ENCODE data around the gene LENG8.

The LENG8 gene

DNA sequence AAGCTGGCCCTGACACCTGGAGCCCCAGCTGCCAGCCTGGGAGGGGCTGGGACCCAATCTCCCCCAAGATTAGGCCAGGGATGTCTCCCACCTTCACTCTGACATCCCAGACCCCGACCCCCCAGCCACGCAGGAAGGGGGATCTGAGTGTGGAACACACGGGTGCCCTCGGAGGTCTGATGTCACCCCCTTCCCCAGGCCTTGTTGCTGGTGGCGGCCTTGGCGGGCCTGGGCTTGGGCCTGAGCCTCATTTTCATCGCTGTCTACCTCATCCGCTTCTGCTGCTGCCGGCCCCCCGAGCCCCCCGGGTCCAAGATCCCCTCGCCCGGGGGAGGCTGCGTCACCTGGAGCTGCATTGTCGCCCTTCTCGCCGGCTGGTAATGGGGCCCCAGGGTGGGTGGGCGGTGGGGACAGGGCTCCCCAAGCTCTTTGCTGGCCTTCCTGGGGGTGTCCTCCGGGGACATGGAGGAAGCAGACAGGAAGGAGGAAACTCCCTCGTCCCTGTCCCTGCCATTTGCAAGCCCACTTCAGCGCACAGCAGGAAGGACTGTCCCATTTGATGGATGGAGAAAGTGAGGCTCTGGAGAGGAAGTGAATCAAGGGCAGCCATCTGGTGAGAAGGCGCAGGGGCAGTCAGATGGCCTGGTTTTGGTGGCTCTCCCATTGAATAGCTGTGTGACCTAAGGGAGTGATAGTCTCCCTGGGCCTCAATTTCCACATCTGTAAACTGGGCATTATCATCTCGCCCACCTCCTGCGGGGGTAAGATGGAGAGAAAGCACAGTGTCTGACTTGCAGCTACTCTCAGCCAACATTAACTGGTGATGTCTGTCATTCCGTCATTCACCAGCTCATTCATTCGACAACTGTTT lies 29.8 kb upstream of the LENG8 start:
- Histone ChIP-seq H3K9me3 (ENCODE audit: control insufficient read depth, low read length) (no peaks in the 10 kb centered on the region), H3K4me3 (ENCODE audit: low read depth, low read length) (no peak overlapping the region), H3K27me3 (ENCODE audit: control insufficient read depth, insufficient read depth, low read length) (peaks cover 8% of the 10 kb centered on the region), H3K79me2 (no peaks in the 10 kb centered on the region), H3K36me3 (ENCODE audit: control insufficient read depth, insufficient read depth, low read length) (no peaks in the 10 kb centered on the region), H3K4me1 (no peaks in the 10 kb centered on the region), H2AFZ (no peak overlapping the region), H3K4me2 (ENCODE audit: low read length) (no peak overlapping the region), H3K9ac (no peak overlapping the region), H3K27ac (no peak overlapping the region)
- TF ChIP-seq, protein P1, sequence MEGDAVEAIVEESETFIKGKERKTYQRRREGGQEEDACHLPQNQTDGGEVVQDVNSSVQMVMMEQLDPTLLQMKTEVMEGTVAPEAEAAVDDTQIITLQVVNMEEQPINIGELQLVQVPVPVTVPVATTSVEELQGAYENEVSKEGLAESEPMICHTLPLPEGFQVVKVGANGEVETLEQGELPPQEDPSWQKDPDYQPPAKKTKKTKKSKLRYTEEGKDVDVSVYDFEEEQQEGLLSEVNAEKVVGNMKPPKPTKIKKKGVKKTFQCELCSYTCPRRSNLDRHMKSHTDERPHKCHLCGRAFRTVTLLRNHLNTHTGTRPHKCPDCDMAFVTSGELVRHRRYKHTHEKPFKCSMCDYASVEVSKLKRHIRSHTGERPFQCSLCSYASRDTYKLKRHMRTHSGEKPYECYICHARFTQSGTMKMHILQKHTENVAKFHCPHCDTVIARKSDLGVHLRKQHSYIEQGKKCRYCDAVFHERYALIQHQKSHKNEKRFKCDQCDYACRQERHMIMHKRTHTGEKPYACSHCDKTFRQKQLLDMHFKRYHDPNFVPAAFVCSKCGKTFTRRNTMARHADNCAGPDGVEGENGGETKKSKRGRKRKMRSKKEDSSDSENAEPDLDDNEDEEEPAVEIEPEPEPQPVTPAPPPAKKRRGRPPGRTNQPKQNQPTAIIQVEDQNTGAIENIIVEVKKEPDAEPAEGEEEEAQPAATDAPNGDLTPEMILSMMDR (IDR thresholded peaks at IDR 0.05), result no peak

DNA sequence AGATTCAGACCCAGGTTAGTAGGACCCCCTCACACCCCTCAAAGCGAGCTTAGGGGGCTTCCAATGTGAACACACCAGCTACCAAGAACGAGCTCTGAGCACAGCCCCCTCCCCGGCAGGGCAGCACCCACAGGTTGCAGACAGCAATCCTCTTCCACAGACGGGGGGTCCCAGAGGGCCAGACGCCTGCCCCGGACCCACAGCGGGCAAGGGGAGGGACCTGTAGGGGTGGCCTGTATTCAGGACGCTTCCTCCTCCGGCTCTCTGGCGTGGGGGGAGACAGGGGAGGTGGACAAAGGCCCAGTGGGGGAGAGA lies 29.0 kb upstream of the LENG8 start:
- H3K9ac ChIP-seq, result no peak overlapping the region
- no peak overlapping the region for H2AFZ ChIP-seq
- peaks cover 8% of the 10 kb centered on the region for H3K27me3 ChIP-seq (ENCODE audit: control insufficient read depth, insufficient read depth, low read length)
- TF ChIP-seq, protein P1 (IDR thresholded peaks at IDR 0.05), result no peak
- no peaks in the 10 kb centered on the region for H3K9me3 ChIP-seq (ENCODE audit: control insufficient read depth, low read length)
- no peak overlapping the region for H3K4me3 ChIP-seq (ENCODE audit: low read depth, low read length)
- H3K36me3 ChIP-seq (ENCODE audit: control insufficient read depth, insufficient read depth, low read length), result no peaks in the 10 kb centered on the region
- H3K27ac ChIP-seq, result no peak overlapping the region
- no peaks in the 10 kb centered on the region for H3K4me1 ChIP-seq
- H3K4me2 ChIP-seq (ENCODE audit: low read length), result no peak overlapping the region
- no peaks in the 10 kb centered on the region for H3K79me2 ChIP-seq

DNA sequence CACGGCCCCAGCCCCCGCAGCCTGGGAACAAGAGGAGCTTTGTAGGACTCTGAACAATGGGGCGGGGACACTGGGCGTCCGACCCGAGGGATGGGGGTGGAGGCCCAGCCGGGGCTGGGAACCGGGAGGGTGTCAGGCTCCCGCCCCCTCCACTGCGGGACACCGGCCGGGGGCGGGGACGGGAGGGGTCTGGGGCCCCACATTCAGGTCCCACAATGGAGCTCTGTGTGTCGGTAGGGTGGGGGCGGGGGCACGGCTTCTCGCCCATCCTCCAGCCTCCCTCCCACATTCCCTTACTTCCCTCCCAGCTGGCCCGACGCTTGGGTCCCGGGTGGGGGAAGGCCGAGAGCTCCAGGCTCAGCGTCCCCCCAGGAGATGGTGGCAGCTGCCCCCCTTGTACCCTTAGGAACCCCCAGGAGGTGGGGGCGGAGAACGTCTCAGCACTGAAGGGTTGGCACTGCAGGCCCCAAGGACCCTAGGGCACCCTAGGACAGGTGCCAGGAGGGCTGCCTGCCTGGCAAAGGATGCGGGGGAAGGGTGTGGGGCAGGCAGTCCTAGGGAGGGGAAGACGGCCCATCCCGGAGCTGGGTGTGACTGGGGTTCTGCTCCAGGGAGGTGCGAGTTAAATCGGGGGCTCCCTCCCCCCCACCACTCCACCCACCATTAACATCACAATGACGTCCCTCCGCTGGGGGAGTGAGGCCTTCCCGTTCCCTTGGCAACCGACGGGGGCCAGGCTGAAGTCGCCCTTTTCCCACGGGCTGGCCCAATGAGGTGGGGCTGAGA lies 28.4 kb upstream of the LENG8 start:
- Histone ChIP-seq H3K9me3 (ENCODE audit: control insufficient read depth, low read length) (no peaks in the 10 kb centered on the region), H3K27ac (no peak overlapping the region), H3K27me3 (ENCODE audit: control insufficient read depth, insufficient read depth, low read length) (peaks cover 8% of the 10 kb centered on the region), H3K4me3 (ENCODE audit: low read depth, low read length) (no peak overlapping the region), H3K9ac (no peak overlapping the region), H3K4me2 (ENCODE audit: low read length) (no peak overlapping the region), H3K36me3 (ENCODE audit: control insufficient read depth, insufficient read depth, low read length) (no peaks in the 10 kb centered on the region), H3K4me1 (no peaks in the 10 kb centered on the region), H2AFZ (peak overlapping the region; percentile 28), H3K79me2 (no peaks in the 10 kb centered on the region)
- TF ChIP-seq, protein P1 (IDR thresholded peaks at IDR 0.05), result no peak

DNA sequence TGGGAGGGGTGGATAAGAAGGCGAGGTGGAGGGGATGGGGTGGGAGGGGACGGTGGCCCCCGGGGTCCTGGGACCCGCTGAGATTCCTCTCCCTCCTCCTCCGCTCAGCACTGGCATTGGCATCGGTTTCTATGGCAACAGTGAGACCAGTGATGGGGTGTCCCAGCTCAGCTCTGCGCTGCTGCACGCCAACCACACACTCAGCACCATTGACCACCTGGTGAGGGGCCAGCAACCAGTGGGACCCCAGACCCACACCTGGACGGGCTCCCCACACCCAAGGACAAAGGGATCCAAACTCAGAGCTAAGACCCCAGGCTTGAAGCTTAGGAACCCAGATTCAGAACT lies 27.9 kb upstream of the LENG8 start:
- Histone ChIP-seq H3K4me3 (ENCODE audit: low read depth, low read length) (no peak overlapping the region), H3K9ac (no peak overlapping the region), H3K27me3 (ENCODE audit: control insufficient read depth, insufficient read depth, low read length) (peaks cover 8% of the 10 kb centered on the region), H3K79me2 (no peaks in the 10 kb centered on the region), H3K27ac (no peak overlapping the region), H3K9me3 (ENCODE audit: control insufficient read depth, low read length) (no peaks in the 10 kb centered on the region), H3K4me1 (no peaks in the 10 kb centered on the region), H2AFZ (no peak overlapping the region), H3K4me2 (ENCODE audit: low read length) (no peak overlapping the region), H3K36me3 (ENCODE audit: control insufficient read depth, insufficient read depth, low read length) (no peaks in the 10 kb centered on the region)
- TF ChIP-seq, protein P1 (IDR thresholded peaks at IDR 0.05), result no peak

Measured in parathyroid adenoma (tissue), 2 donors.